HL-60/S4 (cell line): Measurements from ENCODE around the gene CMSS1.

Source experiments
- in situ Hi-C: fragments of 300-500 bp; cut with MboI; formaldehyde crosslinking; loops from 2 replicates; pipeline ENCODE4 v1.14.3; 2022; ENCODE audit warnings: low sequenced_read_pairs

CMSS1 gene

DNA sequence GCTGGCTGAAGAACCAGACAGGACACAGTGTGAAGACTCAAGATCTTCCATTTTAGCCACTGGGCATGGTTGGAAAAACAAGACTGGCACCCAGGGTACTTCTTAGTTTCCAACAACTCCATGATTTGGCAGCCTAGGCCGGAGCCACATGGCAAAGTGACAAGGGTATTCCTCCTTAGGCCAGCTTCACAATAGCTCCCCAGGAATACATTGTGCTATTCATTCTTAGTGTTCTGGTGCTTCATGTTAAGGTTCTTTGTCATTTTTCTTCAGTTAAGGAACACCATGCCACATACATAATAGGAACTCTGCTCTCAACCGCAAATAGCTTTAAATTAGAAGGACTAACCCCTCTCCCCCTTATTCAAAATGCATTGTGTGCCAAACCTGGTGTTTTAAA lies 304.7 kb downstream of the CMSS1 start:
- in situ Hi-C loops = no loop called here

DNA sequence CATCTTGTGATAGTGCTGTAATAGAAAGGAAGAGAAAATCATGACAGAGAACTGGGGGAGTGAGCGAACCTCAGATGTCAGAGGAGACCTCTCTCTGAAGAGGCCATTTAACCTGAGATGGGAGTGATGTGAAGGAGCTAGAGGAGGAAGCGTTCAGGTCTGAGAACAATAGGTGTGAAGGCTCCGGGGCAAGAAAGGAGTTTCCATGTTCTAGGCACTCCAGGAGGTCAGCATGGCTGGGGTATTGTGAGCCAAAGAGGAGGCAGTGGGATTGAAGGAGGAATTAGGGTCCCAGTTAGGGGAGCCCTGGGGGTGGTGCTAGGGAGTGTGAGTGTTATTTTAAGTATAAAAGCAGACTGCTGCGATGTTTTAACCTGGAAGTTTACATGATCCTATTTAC lies 305.4 kb downstream of the CMSS1 start:
- in situ Hi-C loops = no loop called here

DNA sequence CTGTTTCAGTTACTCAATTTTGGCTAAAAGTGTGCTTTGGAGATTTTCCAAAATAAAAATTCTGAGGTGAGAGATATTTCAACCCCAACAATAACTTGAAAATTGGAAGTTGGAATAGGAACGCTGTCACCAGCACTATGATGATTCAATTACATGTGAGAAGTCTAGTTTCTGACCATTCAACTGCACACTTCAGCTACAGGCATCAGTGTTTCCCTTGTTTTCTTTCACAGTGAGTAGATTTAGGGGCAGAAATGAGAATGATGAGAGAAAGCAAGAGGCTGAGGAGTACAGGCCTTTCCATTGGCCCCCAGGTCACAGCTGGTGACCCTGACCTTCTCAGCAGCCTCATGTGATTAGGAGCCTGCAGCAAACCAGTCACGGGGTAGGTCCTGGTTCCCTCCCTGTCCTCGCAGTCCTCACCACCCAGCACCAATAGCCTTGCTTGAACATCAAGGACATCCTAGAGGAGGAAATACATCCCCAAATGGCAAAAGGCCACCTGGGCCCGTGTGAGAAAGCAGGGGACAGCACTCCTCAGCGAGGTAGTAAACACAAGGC lies 306.6 kb downstream of the CMSS1 start:
- in situ Hi-C loops = no loop called here

DNA sequence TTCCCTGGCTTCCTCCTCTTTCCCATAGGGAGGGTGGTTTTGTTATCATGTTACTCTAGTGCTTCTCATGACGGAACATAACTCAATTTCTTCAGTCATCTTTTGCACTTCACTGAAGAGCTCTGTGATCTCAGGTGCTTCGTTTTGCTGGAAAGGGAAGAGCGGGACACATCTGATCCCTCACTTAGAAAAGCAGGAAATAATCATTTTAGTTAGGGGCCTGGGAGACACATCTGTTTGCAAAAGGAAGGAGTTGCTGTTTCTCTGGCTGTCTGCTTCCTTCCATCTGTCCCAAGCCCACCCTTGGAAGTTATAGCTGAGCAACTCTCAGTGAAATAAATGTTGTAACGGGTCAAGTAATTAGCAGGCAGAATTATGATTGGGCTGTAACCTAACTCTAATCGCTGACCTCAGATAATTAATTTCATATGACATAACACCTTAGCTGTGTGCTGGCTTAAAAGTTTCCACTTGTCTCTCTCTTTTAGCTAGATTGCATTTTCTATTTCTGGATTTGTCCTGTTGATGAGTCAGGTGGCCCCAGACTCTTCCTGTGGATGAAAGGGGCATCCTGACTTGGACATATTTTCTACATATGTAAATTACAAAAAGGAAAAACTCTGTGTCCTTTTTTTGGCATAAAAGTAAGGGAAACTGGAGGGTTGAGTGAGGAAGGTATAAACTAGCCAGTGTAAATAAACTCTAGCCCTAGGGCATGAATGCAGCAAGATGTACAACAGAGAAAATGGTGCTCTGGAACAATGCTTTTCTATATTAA lies 307.7 kb downstream of the CMSS1 start:
- in situ Hi-C loops = no loop called here

DNA sequence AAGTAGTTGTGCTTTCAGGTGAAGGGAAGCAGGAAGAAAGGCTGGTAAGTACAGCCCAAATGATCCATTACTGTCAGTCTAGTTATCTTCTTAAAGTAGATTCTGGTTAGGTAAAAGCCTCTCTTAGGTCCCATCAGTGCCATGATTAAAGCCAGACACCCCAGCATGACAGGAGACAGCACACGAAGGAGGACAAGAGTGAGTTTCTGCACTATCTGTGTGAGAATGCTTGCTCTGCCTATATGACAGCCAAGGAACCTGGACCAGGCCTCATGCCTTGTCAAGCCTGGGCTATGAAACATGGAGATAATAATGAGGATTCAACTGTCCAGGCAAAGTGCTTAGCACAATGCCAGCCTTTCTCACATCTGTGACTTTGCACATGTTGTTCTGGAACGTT lies 310.1 kb downstream of the CMSS1 start:
- in situ Hi-C loops = no loop called here

DNA sequence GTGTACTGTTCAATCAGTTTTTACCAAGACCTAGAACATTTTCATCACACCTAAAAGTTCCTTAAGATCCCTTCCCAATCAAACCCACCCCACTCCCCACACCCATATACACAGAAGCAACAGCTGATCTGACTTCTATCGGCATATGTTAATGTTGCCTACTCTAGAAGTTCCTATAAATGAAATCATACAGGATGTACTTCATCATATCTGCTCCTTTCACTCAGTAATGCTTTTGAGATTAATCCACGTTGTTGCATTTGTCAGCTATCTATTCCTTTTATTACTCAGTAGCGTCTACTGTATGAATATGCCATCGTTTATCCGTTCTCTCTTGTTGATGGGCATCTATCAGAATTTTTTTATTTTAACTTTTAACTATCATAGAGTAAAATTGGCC lies 310.9 kb downstream of the CMSS1 start:
- in situ Hi-C loops = no loop called here

DNA sequence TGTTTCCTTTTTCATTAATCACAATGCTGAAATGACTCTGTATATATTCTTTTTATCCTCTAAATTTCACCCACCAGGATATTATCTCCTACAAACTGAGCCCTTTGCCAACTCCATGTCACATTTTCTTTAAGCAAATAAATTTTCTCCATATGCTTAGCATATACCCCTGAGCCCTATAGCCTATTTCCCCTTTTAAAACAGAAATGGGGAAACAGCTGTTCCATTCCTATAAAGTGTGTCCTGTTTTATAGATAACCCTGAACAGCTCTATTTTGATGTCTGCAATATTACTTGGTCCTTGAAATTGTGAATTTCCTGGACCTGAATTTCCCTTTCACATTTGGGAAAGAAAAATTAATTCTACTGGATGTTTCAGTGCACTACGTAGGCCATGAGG lies 312.3 kb downstream of the CMSS1 start:
- in situ Hi-C loops = no loop called here

DNA sequence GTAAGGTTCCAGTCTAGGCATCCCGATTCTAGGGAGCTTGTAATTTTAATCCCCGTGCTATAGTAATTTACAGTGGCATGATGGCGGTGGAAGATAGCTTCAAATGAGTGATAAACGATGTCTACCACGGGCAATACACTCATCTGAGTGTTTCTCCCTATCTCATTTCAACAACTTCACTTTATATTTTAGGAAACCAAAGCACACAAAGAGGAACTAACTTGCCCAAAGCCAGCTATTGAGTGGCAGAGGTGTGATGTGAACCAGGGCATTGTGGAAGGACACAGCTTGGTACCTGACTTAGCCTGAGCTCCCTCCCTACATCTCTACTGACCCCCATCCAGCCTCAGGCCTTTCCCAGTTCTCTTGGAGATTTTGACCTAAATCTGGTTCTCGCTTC lies 313.6 kb downstream of the CMSS1 start:
- in situ Hi-C loops = no loop called here

DNA sequence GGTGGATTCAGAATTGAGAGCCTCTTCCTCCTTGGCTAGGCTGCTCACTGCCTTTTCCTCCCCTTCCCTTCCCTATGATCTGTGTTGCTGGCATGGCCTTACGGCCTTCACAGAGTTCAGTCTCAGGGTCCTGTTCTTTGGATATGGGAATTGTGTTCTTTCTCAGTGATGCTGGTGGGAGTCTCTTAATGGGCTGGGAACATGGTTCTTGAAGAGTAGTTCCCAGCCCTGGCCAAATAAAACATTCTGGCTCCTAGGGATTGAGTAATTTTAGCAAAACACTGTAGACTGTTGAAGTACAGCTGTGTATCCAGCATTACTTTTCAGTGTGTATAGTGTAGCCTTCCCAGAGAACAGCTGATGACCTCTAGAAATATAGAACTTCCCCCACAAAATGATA lies 319.3 kb downstream of the CMSS1 start:
- in situ Hi-C loops = no loop called here

DNA sequence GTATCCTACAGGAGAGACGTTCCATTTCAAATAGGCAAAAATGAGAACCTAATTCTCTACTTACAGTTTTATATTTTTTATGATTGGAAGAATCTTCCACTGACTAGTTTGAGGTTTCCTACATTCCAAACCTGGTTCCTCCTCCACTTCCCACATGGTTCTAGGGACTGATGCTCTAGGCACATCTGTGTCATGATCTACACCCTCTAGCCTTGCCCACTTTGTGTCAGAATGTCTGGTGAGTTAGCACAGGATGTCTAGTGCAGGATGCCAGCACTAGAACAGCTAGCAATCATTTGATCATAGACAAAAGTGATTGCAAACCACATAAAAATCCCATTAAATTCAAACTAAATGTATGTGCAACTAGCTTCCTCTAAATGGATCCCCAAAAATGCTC lies 323.3 kb downstream of the CMSS1 start:
- in situ Hi-C loops = no loop called here

DNA sequence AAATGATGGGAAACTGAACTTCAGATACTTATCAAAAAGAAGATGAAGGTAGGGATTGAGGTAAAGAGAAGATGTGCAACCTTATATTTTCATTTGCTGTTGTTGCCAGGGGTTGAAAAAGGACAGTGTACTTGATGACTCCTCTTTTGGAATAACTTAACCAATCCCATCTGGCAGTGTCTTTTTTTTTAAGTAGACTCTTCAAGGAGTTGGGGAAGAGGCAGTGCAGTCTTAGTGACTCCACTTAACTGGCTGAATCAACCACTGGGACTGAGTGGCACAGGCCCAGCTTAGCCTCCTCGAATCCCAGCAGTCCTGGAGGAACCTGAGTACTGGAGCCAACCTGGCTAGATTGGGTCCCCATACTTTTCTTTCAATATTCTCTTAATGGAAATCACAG lies 323.9 kb downstream of the CMSS1 start:
- in situ Hi-C loops = no loop called here

DNA sequence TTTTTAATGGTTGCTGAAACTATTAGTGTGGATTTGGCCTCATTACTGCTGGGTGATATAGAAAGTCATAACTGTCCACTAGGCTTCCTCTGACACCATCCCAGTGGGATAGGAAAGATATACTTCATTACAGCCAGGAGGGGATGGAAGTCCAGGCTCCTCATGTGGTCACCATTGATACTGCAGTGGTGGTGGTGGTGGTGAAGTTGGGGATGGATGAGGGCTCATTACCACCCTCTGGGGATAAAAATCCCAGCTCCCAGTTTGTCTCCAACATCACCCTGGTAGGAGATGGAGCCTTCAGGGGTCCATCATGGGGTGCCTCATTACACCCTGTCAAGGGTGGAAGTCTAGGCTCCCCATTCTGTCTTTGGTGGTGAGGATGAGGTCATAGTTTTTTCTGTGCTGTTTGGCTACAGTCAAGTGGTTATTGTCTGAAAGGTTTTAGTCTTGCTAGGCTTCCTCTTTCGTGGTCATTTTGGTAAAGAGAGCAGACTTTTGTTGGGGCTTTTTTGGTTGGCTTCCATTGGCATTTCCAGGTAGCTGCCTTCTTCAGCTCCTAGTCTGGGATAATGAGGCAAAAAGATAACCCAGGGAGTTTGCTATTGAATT lies 326.7 kb downstream of the CMSS1 start:
- in situ Hi-C loops = no loop called here

DNA sequence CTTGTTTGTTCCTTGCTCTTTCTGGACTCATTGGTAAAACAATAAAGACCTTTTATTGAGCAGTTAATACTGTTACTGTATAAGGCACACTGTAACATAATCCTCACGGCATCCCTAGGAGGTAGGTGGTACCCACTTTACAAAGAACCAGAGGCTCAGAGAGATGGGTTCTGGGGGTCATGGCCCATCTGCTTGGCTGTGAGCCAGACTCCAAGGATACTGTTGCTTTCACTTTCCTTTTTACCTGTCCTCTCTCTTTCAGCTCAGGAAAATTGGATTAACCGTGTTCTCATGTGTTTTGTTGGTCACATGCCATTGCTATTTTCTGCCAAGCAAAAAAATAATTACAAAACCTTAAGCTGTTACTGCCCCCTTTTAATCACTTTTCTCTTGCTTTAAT lies 331.5 kb downstream of the CMSS1 start:
- in situ Hi-C loops = no loop called here

DNA sequence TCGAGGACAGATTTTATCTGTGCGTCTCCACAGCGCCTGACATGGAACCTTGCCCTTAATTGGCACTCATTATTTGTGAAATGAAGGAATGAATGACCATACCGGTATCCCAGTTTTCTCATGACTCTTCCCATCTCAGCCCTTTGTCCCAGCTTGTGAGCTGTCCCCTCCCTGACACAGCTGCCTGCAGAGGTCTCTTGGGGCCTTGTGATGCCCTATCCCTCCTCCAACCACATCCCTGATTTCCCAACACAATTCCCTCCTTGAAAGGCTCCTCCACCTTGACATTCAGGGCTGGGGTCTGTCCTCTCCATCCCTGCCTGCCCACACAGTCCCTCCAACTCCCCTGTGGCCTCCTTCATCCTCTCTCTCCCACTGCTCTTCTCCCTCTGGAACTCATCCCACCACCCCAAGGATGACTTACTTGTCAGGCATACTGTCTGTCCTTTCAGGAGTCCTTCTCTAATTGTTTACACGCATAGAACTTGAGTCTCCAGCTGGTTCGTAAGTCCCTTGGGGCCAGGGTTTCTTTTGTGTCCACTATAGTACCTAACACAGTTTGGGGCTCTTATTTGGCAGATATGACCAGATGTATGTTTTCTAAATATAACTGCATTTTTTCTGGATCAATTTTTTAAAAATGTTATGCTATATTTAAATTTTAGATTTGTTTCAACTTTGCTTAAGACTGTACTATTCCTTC lies 332.2 kb downstream of the CMSS1 start:
- in situ Hi-C loops = no loop called here

DNA sequence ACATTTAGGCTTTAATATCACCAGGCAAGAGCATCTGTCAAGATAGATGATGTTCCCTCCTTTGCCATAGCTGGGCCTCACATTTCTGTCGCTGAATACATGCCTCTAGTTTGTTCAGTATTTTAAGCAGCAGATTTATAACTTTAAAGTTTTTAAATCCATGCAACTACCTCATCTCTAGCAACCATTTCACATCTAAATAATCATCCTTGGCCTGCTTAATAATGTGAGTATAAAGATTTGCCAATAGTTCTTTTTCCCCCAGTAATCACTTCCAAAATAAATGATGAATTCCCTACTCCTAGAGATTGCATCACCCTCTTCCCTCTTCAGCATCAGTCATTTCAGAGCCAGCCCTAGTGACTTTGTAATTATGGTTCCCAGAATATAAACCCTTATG lies 332.8 kb downstream of the CMSS1 start:
- in situ Hi-C loops = no loop called here

DNA sequence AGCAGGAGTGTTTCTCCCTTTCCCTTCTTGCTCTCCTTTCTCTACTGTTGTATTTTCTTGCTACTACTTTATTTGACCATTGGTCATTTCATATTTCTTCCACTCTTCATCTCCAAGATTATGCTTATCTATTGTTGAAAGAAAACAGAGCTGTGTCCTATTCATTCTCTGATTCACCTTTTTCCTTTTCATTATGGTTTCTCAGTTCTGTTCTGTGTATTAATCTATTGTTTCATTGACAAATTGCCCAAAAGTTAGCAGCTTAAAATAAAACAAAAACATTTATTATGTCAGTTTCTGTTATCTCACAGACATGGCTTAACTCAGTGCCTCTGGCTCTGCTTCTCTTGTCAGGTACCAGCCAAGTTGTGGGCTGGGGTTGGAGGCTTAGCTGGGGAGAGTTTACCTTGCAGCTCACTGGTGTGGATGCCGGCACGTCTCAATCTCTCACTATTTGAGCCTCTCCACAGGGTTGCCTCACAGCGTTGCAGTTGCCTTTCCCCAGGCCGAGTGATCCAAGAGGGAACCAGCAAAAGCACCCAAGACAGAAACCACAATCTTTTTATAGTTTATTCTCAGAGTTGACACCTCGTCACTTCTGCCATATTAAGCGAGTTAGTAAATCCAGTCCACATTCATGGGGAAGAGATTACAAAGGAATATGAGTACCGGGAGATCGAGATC lies 333.5 kb downstream of the CMSS1 start:
- in situ Hi-C loops = no loop called here

DNA sequence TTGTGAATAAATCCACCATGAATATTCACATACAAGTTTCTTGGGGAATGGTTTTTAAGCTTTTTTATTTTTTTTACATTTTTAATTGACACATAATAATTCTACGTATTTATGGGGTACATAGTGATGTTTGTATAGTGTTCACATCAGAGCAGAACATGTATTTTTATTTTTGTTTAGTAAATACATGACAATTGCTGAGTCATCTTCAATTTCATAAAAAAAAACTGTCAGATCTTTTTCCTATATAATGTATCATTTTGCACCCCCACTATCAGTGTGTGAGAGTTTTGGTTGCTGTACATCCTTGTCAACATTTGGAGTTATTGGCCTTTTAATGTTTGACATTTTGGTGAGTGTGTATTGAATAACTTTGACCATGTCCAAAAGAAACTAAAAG lies 336.5 kb downstream of the CMSS1 start:
- in situ Hi-C loops = no loop called here

DNA sequence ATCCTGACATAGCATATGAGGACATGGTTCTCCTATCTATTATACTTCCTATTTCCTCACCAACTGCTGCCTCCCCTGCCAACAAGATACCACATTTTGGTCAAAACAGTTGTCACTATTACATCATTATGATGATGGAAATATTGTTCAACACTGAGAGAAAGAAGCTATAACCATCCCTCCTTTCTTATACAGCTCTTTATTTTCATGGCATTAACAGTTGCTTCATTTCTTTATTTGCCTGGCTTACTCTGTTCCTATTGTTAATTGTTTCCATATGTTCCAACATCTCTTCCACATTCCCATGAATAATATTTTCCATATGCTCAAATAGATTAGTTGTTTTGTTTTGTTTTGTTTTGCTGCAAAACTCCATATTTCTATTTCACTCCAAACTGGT lies 337.5 kb downstream of the CMSS1 start:
- in situ Hi-C loops = no loop called here

DNA sequence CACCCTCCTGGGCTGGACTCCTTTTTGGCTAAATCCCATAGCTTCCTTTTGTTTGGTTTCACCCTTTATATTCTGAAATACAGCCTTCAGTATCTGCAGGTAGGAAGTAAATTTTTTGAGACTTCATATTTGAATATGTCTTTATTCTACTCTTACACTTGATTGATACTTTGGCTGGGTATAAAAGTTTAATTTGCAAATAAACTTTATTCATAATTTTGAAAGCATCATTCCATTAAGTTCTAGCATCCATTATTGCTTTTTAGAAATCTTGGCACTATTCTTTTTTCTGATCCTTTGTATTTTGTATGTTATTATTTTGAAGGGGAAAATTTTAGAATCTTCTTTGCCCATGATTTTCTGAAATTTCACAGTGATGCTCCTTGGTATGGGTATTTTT lies 337.9 kb downstream of the CMSS1 start:
- in situ Hi-C loops = no loop called here

DNA sequence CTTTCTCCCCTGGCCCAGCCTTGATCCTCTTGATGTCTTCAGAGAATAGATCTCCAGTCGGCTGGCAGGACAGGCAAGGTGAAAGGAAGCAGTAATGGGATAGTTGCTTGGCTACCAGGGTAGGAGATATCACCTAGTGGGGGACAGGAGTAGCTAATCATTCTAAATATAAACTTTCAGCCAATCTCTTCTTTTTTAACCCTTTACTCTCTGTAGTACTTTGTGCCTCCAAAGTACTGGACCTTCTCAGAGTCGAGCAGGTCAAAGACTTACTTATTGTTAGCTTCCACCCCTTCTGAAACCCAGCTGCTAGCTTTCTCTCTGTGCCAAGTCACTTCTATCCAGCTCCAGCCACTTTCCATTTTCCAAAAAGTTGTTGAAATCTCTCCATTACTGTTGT lies 340.0 kb downstream of the CMSS1 start:
- in situ Hi-C loops = no loop called here

DNA sequence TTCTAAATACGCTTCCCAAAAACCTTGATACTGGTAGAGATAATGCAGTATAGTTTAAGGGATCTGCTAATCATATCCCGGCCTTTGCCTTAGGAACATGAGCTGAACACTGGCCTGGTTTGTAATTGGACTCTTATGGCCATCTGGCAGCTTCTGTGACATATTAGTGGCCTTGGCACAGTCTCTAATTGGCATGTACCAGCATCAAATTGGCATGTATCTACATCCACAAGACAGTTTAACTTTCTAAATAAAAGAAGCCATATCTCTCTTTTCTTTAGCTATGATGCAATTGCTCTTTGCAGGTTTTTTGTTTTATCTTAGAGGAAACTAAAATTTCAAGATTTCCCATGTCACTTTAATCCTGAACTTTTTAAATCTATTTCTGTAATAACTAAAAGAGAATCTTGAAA lies 341.3 kb downstream of the CMSS1 start:
- in situ Hi-C loops = no loop called here
